ENCODE data around the gene FOXN1. TPM values are rescaled to one million over a fixed set of nuclear protein-coding genes. Genes with fewer than 3 reads are reported as not detected.

The FOXN1 gene
- total RNA-seq, 3 donors from 2014 or later (not counting 1 experiment from before 2014, with no cell fraction given), result not detected

GRCh38 chr17:28585851-28586250 lies 79.7 kb downstream of the FOXN1 start:
- Histone ChIP-seq H3K36me3 (ENCODE audit: control insufficient read depth, insufficient read depth, low read length) (peaks cover 8% of the 10 kb centered on the region), H3K27ac (ENCODE audit: low read length) (no peak overlapping the region), H3K9me3 (ENCODE audit: control insufficient read depth, insufficient read depth, low read length) (no peaks in the 10 kb centered on the region), H3K27me3 (ENCODE audit: control insufficient read depth, insufficient read depth, low read length) (no peaks in the 10 kb centered on the region), H3K4me3 (ENCODE audit: low read length) (no peak overlapping the region), H3K4me1 (ENCODE audit: control insufficient read depth, insufficient read depth, low read length) (no peaks in the 10 kb centered on the region)
- TF ChIP-seq, protein P1, sequence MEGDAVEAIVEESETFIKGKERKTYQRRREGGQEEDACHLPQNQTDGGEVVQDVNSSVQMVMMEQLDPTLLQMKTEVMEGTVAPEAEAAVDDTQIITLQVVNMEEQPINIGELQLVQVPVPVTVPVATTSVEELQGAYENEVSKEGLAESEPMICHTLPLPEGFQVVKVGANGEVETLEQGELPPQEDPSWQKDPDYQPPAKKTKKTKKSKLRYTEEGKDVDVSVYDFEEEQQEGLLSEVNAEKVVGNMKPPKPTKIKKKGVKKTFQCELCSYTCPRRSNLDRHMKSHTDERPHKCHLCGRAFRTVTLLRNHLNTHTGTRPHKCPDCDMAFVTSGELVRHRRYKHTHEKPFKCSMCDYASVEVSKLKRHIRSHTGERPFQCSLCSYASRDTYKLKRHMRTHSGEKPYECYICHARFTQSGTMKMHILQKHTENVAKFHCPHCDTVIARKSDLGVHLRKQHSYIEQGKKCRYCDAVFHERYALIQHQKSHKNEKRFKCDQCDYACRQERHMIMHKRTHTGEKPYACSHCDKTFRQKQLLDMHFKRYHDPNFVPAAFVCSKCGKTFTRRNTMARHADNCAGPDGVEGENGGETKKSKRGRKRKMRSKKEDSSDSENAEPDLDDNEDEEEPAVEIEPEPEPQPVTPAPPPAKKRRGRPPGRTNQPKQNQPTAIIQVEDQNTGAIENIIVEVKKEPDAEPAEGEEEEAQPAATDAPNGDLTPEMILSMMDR (IDR thresholded peaks at IDR 0.05), result no peak
- Mint-ChIP-seq H3K4me1 (no peaks in the 10 kb centered on the region), H3K36me3 (no peaks in the 10 kb centered on the region), H3K27me3 (ENCODE audit: low read depth in 2 of 2) (no peaks in the 10 kb centered on the region), H3K9me3 (no peaks in the 10 kb centered on the region), H3K4me3 (no peak overlapping the region), H3K27ac (no peak overlapping the region)
- intact Hi-C loops (cut with micrococcal nuclease), result no loop called here
- 84% methylated on average over 3 of the region's 3 CpGs for WGBS (ENCODE audit: insufficient coverage)
- DNase-seq, result no peak
- ATAC-seq, result no peak

Other genes with a start within 250 kb of the FOXN1 start
- 1 to 10 TPM; 4.6 to 8.8 (median 7.5) TPM for gene TMEM97, start 187.1 kb upstream of the FOXN1 start, total RNA-seq
- 100 to 1,000 TPM in 1 of 3 donors, 10 to 100 TPM in 2; 50.0 to 109 (median 68.6) TPM for gene IFT20, start 170.9 kb upstream of the FOXN1 start, total RNA-seq
- 10 to 100 TPM; 10.5 to 15.7 (median 14.6) TPM for gene TNFAIP1, start 170.6 kb upstream of the FOXN1 start, total RNA-seq
- 10 to 100 TPM; 30.8 to 37.0 (median 33.7) TPM for gene POLDIP2, start 148.8 kb upstream of the FOXN1 start, total RNA-seq
- gene SEBOX, start 141.1 kb upstream of the FOXN1 start, total RNA-seq, result not detected
- not detected for gene VTN, start 136.0 kb upstream of the FOXN1 start, total RNA-seq
- 10 to 100 TPM; 25.7 to 33.0 (median 26.2) TPM for gene SARM1, start 134.7 kb upstream of the FOXN1 start, total RNA-seq
- gene SLC46A1, start 100.1 kb upstream of the FOXN1 start, total RNA-seq, result under 1 TPM; 0.54 to 0.84 (median 0.55) TPM
- not detected for gene SLC13A2, start 32.7 kb upstream of the FOXN1 start, total RNA-seq
- 100 to 1,000 TPM in 1 of 3 donors, 10 to 100 TPM in 2; 79.1 to 106 (median 79.3) TPM for gene UNC119, start 46.3 kb downstream of the FOXN1 start, total RNA-seq
- 10 to 100 TPM; 88.3 to 95.3 (median 92.3) TPM for gene PIGS, start 65.2 kb downstream of the FOXN1 start, total RNA-seq
- gene ALDOC, start 70.5 kb downstream of the FOXN1 start, total RNA-seq, result 10 to 100 TPM; 18.2 to 25.4 (median 23.0) TPM
- 10 to 100 TPM; 18.0 to 19.6 (median 19.3) TPM for gene SPAG5, start 92.7 kb downstream of the FOXN1 start, total RNA-seq
- gene RSKR, start 107.8 kb downstream of the FOXN1 start, total RNA-seq, result 10 to 100 TPM in 2 of 3 donors, 1 to 10 TPM in 1; 10.0 to 14.6 (median 14.0) TPM
- 100 to 1,000 TPM; 169 to 199 (median 188) TPM for gene BLTP2, start 138.8 kb downstream of the FOXN1 start, total RNA-seq
- gene SDF2, start 155.6 kb downstream of the FOXN1 start, total RNA-seq, result 10 to 100 TPM; 53.0 to 65.3 (median 53.7) TPM
- gene SUPT6H, start 155.9 kb downstream of the FOXN1 start, total RNA-seq, result 100 to 1,000 TPM; 170 to 184 (median 177) TPM
- gene PROCA1, start 205.5 kb downstream of the FOXN1 start, total RNA-seq, result 1 to 10 TPM; 2.3 to 5.8 (median 3.6) TPM
- 10 to 100 TPM in 1 of 3 donors, 1 to 10 TPM in 2; 3.7 to 12.9 (median 3.8) TPM for gene RAB34, start 211.5 kb downstream of the FOXN1 start, total RNA-seq
- 1,000 to 10,000 TPM; 1,375 to 1,532 (median 1,498) TPM for gene RPL23A, start 213.6 kb downstream of the FOXN1 start, total RNA-seq
- 1 to 10 TPM in 1 of 3 donors, not detected in 2; 1.0 TPM for gene TLCD1, start 219.9 kb downstream of the FOXN1 start, total RNA-seq
- gene NEK8, start 222.4 kb downstream of the FOXN1 start, total RNA-seq, result 1 to 10 TPM; 5.9 to 7.4 (median 6.8) TPM
- gene TRAF4, start 237.7 kb downstream of the FOXN1 start, total RNA-seq, result 100 to 1,000 TPM in 2 of 3 donors, 10 to 100 TPM in 1; 97.8 to 209 (median 122) TPM